HG03460 (cell line): ENCODE measurements around the gene PRMT7.

Experiments used
- ATAC-seq: cut with Tn5 transposase; IDR thresholded peaks from one replicate; pipeline ENCODE4 v1.9.1; 2021; ENCODE audit not compliant: unreplicated experiment

The PRMT7 gene

GRCh38 chr16:68345958-68346635 is 35.3 kb downstream of the PRMT7 start:
- ATAC-seq: no peak

GRCh38 chr16:68346892-68347480 is 36.2 kb downstream of the PRMT7 start:
- no peak for ATAC-seq

DNA sequence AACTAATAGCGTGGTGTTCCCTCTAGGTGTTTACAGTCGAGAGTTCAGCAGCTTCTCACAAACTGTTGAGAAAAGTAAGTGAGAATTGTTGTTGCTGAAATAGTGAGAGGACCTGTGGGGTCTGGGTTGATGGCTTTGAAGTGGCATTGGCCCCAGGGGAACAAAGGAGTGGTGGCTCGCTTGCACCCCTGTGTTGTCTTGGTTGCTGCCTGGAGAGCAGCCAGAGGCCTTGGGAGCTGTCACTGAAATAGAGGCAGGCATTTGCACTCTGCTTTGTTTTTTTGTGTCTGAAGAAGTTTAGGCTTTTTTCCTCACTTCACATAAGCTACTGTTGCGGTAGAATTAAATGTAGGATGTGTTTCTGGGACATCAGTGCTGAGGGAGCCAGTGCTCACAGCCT is 36.8 kb downstream of the PRMT7 start:
- ATAC-seq: no peak

DNA sequence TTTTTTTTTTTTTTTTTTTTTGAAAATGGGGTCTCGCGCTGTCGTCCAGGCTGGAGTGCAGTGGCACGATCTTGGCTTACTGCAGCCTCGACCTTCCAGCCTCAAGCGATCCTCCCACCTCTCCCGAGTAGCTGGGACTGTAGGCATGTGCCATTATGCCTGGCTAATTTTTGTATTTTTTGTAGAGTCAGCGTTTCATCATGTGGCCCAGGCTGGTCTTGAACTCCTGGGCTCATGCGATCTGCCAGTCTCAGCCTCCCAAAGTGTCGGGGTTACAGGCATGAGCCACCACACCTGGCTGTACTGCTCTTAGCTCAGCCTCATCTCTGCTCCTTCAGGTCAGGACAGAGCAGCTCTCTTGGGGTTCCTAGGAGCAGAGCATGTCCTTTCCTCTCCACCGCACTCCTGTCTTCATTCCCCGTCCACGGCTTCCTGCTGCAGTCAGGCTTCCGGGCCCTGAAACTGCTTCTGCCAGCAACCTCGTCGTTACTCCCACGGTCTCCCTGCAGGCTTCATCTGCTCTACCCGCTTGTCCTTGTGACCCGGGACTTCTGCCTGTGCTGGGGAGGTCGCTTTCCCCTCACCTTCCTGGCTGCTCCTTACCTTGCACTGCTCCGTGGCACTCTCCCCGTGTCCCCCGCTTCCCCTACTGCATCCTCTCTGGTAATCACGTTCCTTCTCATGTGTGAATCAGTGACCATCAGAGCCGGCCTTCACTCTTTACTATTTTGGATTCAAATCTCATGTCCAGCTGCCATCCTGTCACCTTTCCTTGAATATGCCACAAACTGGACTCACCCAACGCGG is 38.0 kb downstream of the PRMT7 start:
- no peak for ATAC-seq

- ATAC-seq: no peak
These were observed 39.1 kb downstream of the PRMT7 start for GRCh38 chr16:68349838-68350410.

DNA sequence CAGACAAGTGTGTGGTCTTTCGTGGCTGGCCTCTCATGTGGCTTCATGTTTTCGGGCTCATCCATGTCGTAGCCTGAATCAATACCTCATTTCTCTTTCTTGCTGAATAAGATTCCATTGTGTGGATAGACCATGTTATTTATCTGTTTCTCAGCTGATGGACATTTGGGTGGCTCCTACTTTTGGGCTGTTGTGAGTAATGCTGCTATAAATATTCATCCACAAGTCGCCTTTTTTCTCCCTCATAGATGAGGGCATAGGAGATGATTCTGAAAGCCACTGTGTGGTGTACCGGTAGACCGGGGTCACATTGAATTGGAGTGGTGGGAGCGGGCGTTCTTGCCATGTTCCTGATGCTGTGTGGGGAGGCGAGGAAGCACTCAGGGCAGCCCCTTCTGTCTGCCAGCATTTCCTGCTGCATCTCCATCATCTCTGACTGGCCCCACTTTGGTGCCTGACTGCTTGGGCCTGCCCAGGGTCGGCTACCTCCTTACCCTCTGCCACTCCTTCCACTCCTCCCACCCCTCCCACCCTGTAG is 40.1 kb downstream of the PRMT7 start:
- no peak for ATAC-seq

DNA sequence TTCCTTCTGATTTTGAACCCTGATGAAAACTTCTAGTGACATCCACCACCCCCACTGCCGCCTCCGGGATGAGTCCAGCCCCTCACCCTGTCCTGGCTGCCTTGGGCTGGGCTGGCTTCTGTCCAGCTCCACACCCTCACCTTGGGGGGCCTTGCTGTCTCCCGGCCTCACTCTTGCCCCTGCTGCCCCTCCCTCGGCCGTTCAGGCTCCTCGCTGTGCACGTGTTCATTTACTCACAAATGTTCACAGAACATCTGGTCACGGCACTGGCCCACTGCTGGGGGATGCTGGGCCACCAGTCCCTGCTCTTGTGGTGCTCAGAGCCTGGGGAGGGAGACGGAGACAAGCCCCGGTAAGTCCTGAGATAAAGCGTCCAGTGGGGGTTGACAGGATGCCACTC is 40.6 kb downstream of the PRMT7 start:
- no peak for ATAC-seq

- ATAC-seq: no peak
These were observed 41.2 kb downstream of the PRMT7 start for GRCh38 chr16:68351991-68352431.

DNA sequence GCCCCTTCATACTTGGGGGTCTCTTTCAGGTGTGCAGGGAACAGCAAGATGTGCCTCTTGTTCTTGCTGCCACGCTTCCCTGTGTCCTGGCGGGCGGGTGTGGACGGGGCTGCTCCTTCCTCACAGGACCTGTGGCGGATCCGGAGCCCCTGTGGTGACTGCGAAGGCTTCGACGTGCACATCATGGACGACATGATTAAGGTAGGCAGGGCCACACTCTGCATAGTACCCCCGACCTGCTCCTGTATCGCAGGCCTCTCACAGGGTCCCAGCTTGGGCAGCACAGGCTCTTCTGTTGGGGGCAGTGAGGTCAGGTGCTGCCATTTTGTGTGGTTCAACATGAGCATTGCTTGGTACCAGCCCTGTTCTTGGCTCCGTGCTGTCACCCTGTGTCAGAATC is 42.5 kb downstream of the PRMT7 start:
- ATAC-seq: no peak

DNA sequence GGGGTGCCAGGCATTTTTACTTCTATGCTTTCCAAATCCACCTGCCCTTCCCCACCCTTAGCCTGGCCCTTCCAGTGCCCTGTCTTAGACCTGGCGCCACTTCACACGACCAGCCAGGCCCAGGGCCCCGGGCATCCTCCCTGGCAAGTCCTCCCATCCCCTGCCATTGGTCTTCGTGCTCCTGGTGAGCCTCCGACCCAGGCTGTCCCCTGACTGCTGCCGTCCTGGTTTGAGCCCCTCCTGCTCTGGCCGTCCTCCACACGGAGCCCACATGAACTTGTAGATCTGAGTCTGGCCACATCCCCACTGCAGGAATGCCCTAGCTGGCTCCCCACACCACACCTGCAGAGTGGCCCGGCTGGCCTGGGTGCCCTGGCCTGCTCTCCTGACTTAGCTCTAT is 44.0 kb downstream of the PRMT7 start:
- no peak for ATAC-seq

GRCh38 chr16:68355447-68356248 is 44.8 kb downstream of the PRMT7 start:
- ATAC-seq: peak; percentile 10

- peak; percentile 79 for ATAC-seq
These were observed 45.6 kb downstream of the PRMT7 start for GRCh38 chr16:68356249-68356918.

- ATAC-seq: peak; percentile 5
These were observed 46.1 kb downstream of the PRMT7 start for GRCh38 chr16:68356919-68357286.

- ATAC-seq: no peak
These were observed 46.7 kb downstream of the PRMT7 start for GRCh38 chr16:68357521-68357922.

GRCh38 chr16:68357923-68358322 is 47.1 kb downstream of the PRMT7 start:
- no peak for ATAC-seq

- ATAC-seq: no peak
These were observed 48.1 kb downstream of the PRMT7 start for GRCh38 chr16:68358951-68359350.

GRCh38 chr16:68359398-68360191 is 48.8 kb downstream of the PRMT7 start:
- ATAC-seq: no peak

DNA sequence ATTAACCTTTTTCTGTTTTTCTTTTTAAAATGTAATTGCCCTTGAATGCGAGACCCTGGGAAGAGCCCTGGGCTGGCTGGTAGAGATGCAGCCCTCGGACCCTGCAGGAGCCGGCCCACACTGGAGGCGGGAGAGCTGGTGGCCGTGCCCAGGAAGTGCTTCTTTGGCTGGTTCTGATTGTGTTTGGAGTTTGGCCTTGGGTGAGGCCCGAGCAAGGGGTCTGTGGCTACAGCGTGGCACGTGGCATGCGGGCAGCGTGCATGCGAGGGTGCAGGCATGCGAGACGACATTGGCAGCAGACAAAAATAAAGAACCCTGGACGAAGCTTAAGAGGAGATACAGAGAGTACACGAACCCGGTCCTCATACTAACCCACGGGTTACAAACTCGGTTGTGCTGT is 49.7 kb downstream of the PRMT7 start:
- no peak for ATAC-seq

GRCh38 chr16:68360956-68361355 is 50.1 kb downstream of the PRMT7 start:
- no peak for ATAC-seq
